CD14-positive monocyte (primary cell): Measurements from ENCODE around the gene ABAT. TPM values are rescaled to one million over a fixed set of nuclear protein-coding genes. Genes with fewer than 3 reads are reported as not detected.
A peak's percentile ranks its signal among the peaks of the same experiment; 100 is the strongest.

Source experiments
- DNase-seq, 3 donors: peaks; one replicate each; pipeline ENCODE4 v3.0.0-alpha.2; 2011 to 2022
- H2AFZ ChIP-seq: 2 replicates; pipeline ENCODE4 v1.6.0; 2012; ENCODE audit warnings: mild to moderate bottlenecking, low read depth, low read length, inconsistent platforms; ENCODE audit not compliant: insufficient read depth, poor library complexity, severe bottlenecking
- H3K27ac ChIP-seq, 2 donors: 1 replicate in 1 of 2; 2 replicates in 1 of 2; pipeline ENCODE4 v1.5.1; 2012 to 2013; ENCODE audit warnings: low read length in 2 of 2, control low read depth in 1 of 2, inconsistent platforms in 1 of 2, low read depth in 1 of 2, mild to moderate bottlenecking in 1 of 2
- H3K27me3 ChIP-seq, 2 donors: one replicate each; pipeline versions ENCODE4 v1.6.0 to v1.6.1; 2011 to 2013; ENCODE audit warnings: low read length in 2 of 2; ENCODE audit not compliant: control insufficient read depth in 2 of 2, insufficient read depth in 2 of 2
- H3K36me3 ChIP-seq, 2 donors: replicated peaks in 1 of 2; 1 replicate in 1 of 2; 2 replicates in 1 of 2; pipeline versions ENCODE4 v1.5.1 to v1.6.1; 2012 to 2013; ENCODE audit warnings: low read length in 2 of 2, control low read depth in 1 of 2, inconsistent platforms in 1 of 2, mild to moderate bottlenecking in 1 of 2; ENCODE audit not compliant: insufficient read depth in 2 of 2, control insufficient read depth in 1 of 2
- H3K4me1 ChIP-seq, 2 donors: 1 replicate in 1 of 2; 2 replicates in 1 of 2; pipeline versions ENCODE4 v1.5.1 to v1.6.1; 2012 to 2013; ENCODE audit warnings: low read length in 2 of 2, control low read depth in 1 of 2, inconsistent platforms in 1 of 2, mild to moderate bottlenecking in 1 of 2, moderate library complexity in 1 of 2; ENCODE audit not compliant: insufficient read depth in 2 of 2, control insufficient read depth in 1 of 2
- H3K4me2 ChIP-seq: replicated peaks from 2 replicates; pipeline ENCODE3; 2012; ENCODE audit warnings: low read length, moderate library complexity, mild to moderate bottlenecking; ENCODE audit not compliant: poor library complexity, severe bottlenecking; ENCODE audit errors: extremely low read depth
- H3K4me3 ChIP-seq, 3 experiments: fragments of 200-600 bp in 1 of 3; sonication (generic) in 1 of 3; replicated peaks in 1 of 3; 1 replicate in 2 of 3; 2 replicates in 1 of 3; pipeline ENCODE4 v1.5.1; 2011 to 2013; ENCODE audit warnings: low read length in 3 of 3, mild to moderate bottlenecking in 3 of 3, control low read depth in 2 of 3, low read depth in 2 of 3, inconsistent platforms in 1 of 3, moderate library complexity in 1 of 3
- H3K79me2 ChIP-seq: 2 replicates; pipeline ENCODE4 v1.6.0; 2012; ENCODE audit warnings: mild to moderate bottlenecking, control low read depth, inconsistent platforms, low read length, moderate library complexity; ENCODE audit not compliant: insufficient read depth
- H3K9ac ChIP-seq: 2 replicates; pipeline ENCODE4 v1.6.0; 2017; ENCODE audit warnings: low read length, mild to moderate bottlenecking; ENCODE audit not compliant: insufficient read depth, poor library complexity, severe bottlenecking
- H3K9me3 ChIP-seq, 2 donors: replicated peaks in 1 of 2; 1 replicate in 1 of 2; 2 replicates in 1 of 2; pipeline versions ENCODE4 v1.5.1 to v1.6.1; 2012 to 2013; ENCODE audit warnings: low read length in 2 of 2, control low read depth in 1 of 2; ENCODE audit not compliant: control insufficient read depth in 1 of 2, insufficient read depth in 1 of 2
- H4K20me1 ChIP-seq: 2 replicates; pipeline ENCODE4 v1.6.0; 2012; ENCODE audit warnings: mild to moderate bottlenecking, low read length, control low read depth, moderate library complexity; ENCODE audit not compliant: insufficient read depth
- H3K27ac Mint-ChIP-seq, 7 donors: one replicate each; pipeline ENCODE4 v1.8.0; 2020; ENCODE audit warnings: mild to moderate bottlenecking in 7 of 7, mixed read lengths in 7 of 7, moderate library complexity in 6 of 7, inconsistent platforms in 2 of 7
- H3K27me3 Mint-ChIP-seq, 3 donors: one replicate each; pipeline ENCODE4 v1.8.0; 2021 to 2022; ENCODE audit warnings: low read depth in 3 of 3, mild to moderate bottlenecking in 3 of 3, mixed read lengths in 3 of 3, moderate library complexity in 3 of 3, inconsistent platforms in 1 of 3
- H3K36me3 Mint-ChIP-seq, 2 donors: one replicate each; pipeline ENCODE4 v1.8.0; 2020; ENCODE audit warnings: mixed read lengths in 2 of 2, inconsistent platforms in 1 of 2, mild to moderate bottlenecking in 1 of 2
- H3K4me1 Mint-ChIP-seq: one replicate; pipeline ENCODE4 v1.8.0; 2020; ENCODE audit warnings: mild to moderate bottlenecking, mixed read lengths
- H3K4me3 Mint-ChIP-seq, 2 donors: one replicate each; pipeline ENCODE4 v1.8.0; 2020; ENCODE audit warnings: mild to moderate bottlenecking in 2 of 2, mixed read lengths in 2 of 2, moderate library complexity in 1 of 2
- H3K9me3 Mint-ChIP-seq, 7 donors: one replicate each; pipeline ENCODE4 v1.8.0; 2020 to 2022; ENCODE audit warnings: mixed read lengths in 7 of 7, mild to moderate bottlenecking in 6 of 7, moderate library complexity in 6 of 7, inconsistent platforms in 2 of 7
- CTCF ChIP-seq: fragments of 200-600 bp; IDR thresholded peaks from one replicate; pipeline ENCODE4 v1.8.0; 2022; ENCODE audit warnings: antibody characterized with exemption, mild to moderate bottlenecking
- WGBS: methylation state at CpG from one replicate; pipeline ENCODE4 v1.1.5; 2013; ENCODE audit warnings: missing lambda C conversion rate; ENCODE audit not compliant: insufficient coverage; 5-methylcytosine and 5-hydroxymethylcytosine counted together
- intact Hi-C, 2 donors: fragments of 100-400 bp; cut with micrococcal nuclease; formaldehyde crosslinking; loops; one replicate each; pipeline versions ENCODE4 v1.15.0 to v1.15.1; 2023
- polyA plus RNA-seq, 3 donors: library from polyadenylated mRNA; depleted of rRNA in 1 of 3; unstranded in 2 of 3; stranded (reverse) in 1 of 3; fragments of 300-500 nt in 2 of 3; fragments of >200 nt in 1 of 3; fragmentation: Illumina TruSeq in 2 of 3; gene quantifications; 1 replicate in 2 of 3; 2 replicates in 1 of 3; pipeline ENCODE4 v1.2.3, GENCODE V29; 2012 to 2021

The ABAT gene
- polyA plus RNA-seq, 3 donors = 4.9 to 11.8 (median 8.7) TPM

GRCh38 chr16:8725513-8726178 lies 51.2 kb downstream of the ABAT start:
- H3K4me1 ChIP-seq = peaks cover 8 to 42% of the 10 kb centered on the region in 2 donors
- H3K27me3 ChIP-seq = no peaks in the 10 kb centered on the region
- no peak overlapping the region for H3K4me3 Mint-ChIP-seq
- H3K79me2 ChIP-seq = no peaks in the 10 kb centered on the region
- H3K9ac ChIP-seq = no peak overlapping the region
- WGBS = 100% methylated on average over 6 of the region's 7 CpGs
- no peaks in the 10 kb centered on the region for H3K36me3 ChIP-seq
- H3K4me3 ChIP-seq = peak overlapping the region in 1 of 3 experiments; percentile 2
- H3K4me1 Mint-ChIP-seq = peaks cover 13% of the 10 kb centered on the region
- peak in 2 of 3 donors; percentile 8 to 15 for DNase-seq
- peaks cover 0 to 1% (median 0%) of the 10 kb centered on the region in 7 donors for H3K9me3 Mint-ChIP-seq
- H3K27ac Mint-ChIP-seq = peak overlapping the region in 4 of 7 donors; percentile 82 to 87 (median 85)
- peaks cover 0 to 6% (median 0%) of the 10 kb centered on the region in 3 donors for H3K27me3 Mint-ChIP-seq
- H3K4me2 ChIP-seq = peak overlapping the region; percentile 37
- H3K9me3 ChIP-seq = no peaks in the 10 kb centered on the region
- no peak for TF ChIP-seq CTCF
- intact Hi-C loops = no loop called here
- no peak overlapping the region for H2AFZ ChIP-seq
- peaks cover 0 to 11% of the 10 kb centered on the region in 2 donors for H3K36me3 Mint-ChIP-seq
- peak overlapping the region in 1 of 2 donors; percentile 58 for H3K27ac ChIP-seq
- no peaks in the 10 kb centered on the region for H4K20me1 ChIP-seq

GRCh38 chr16:8727131-8727806 lies 52.9 kb downstream of the ABAT start:
- no peak for TF ChIP-seq CTCF
- H3K27ac ChIP-seq = no peak overlapping the region
- no peaks in the 10 kb centered on the region for H3K27me3 ChIP-seq
- H2AFZ ChIP-seq = no peak overlapping the region
- H4K20me1 ChIP-seq = no peaks in the 10 kb centered on the region
- no peak overlapping the region for H3K4me3 Mint-ChIP-seq
- no peak overlapping the region for H3K4me2 ChIP-seq
- no peaks in the 10 kb centered on the region for H3K36me3 ChIP-seq
- H3K36me3 Mint-ChIP-seq = peaks cover 0 to 11% of the 10 kb centered on the region in 2 donors
- peaks cover 0 to 1% (median 0%) of the 10 kb centered on the region in 7 donors for H3K9me3 Mint-ChIP-seq
- no peak overlapping the region for H3K27ac Mint-ChIP-seq
- H3K4me3 ChIP-seq = no peak overlapping the region
- no peak overlapping the region for H3K9ac ChIP-seq
- no peaks in the 10 kb centered on the region for H3K9me3 ChIP-seq
- DNase-seq = no peak
- peaks cover 8 to 55% of the 10 kb centered on the region in 2 donors for H3K4me1 ChIP-seq
- H3K4me1 Mint-ChIP-seq = peaks cover 16% of the 10 kb centered on the region
- 97% methylated on average over 6 of the region's 9 CpGs for WGBS
- intact Hi-C loops = no loop called here
- H3K27me3 Mint-ChIP-seq = peaks cover 0 to 6% (median 2%) of the 10 kb centered on the region in 3 donors
- H3K79me2 ChIP-seq = no peaks in the 10 kb centered on the region
